ENCODE measurements around the gene CATSPERD.
A peak's percentile ranks its signal among the peaks of the same experiment; 100 is the strongest.

CATSPERD gene

GRCh38 chr19:5719961-5720790, at the start of gene CATSPERD, which contains the start of gene LONP1:
Gene CATSPERD, plus strand, starts transcription at chr19:5720637. Its CDS starts 101 bp downstream, at chr19:5720738.
Gene LONP1, minus strand, starts transcription at chr19:5720146. Its CDS starts 14 bp downstream, at chr19:5720132.
- DNase-seq (ENCODE audit: low read depth): peak; percentile 97

DNA sequence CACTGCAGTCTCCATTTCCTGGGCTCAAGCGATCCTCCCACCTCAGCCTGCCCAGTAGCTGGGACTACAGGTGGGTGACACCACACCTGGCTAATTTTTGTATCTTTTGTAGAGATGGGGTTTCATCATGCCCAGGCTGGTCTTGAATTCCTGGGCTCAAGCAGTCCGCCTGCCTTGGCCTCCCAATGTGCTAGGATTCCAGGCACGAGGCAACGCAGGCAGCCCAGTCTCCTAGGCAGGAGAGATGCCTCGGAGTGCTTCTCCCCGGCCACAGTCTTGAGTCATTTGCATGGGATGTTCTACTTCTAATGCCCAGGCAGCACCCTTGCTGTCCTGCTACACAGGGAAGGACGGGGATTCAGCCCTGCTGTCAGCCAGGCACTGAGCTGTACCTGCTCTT, 48.8 kb upstream of the CATSPERD start:
- DNase-seq (ENCODE audit: low read depth): no peak

- DNase-seq (ENCODE audit: low read depth): no peak
Observed at GRCh38 chr19:5672708-5673459, 47.6 kb upstream of the CATSPERD start.

DNA sequence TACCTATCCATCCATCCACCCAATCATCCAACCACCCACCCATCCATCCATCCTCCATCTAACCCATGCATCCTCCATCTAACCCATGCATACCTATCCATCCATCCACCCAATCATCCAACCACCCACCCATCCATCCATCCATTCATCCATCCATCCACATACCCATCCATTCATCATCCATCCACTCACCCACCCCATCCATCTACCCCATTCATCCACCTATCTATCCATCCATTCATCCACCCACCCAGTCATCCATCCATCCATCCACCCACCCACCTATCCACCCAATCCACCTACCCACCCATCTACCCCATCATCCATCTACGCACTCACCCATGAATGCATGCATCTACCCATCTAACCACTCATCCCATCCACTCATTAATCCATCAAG, 46.7 kb upstream of the CATSPERD start:
- no peak for DNase-seq (ENCODE audit: low read depth)

DNA sequence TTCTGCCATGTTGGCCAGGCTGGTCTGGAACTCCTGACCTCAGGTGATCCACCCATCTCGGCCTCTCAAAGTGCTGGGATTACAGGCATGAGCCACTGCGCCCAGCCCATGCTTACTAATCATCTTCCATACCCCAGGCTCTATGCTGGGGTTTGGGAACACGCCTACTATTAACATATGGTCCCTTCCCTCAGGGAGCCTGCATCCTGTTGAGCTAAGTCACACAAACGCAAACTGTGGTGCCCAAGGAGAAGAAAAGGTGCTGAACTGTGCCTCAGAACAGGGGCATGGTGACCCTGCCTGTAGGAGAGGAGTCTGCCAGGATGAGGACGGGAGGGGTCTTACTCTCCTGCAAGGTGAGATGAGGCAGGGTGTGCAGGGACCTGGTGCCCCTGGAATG, 45.7 kb upstream of the CATSPERD start:
- no peak for DNase-seq (ENCODE audit: low read depth)

GRCh38 chr19:5676105-5676771, 44.2 kb upstream of the CATSPERD start:
- no peak for DNase-seq (ENCODE audit: low read depth)

- no peak for DNase-seq (ENCODE audit: low read depth)
Observed at GRCh38 chr19:5676772-5677105, 43.7 kb upstream of the CATSPERD start.

GRCh38 chr19:5677136-5677535, 43.3 kb upstream of the CATSPERD start:
- DNase-seq (ENCODE audit: low read depth): no peak

- no peak for DNase-seq (ENCODE audit: low read depth)
Observed at GRCh38 chr19:5677580-5677979, 42.9 kb upstream of the CATSPERD start.

DNA sequence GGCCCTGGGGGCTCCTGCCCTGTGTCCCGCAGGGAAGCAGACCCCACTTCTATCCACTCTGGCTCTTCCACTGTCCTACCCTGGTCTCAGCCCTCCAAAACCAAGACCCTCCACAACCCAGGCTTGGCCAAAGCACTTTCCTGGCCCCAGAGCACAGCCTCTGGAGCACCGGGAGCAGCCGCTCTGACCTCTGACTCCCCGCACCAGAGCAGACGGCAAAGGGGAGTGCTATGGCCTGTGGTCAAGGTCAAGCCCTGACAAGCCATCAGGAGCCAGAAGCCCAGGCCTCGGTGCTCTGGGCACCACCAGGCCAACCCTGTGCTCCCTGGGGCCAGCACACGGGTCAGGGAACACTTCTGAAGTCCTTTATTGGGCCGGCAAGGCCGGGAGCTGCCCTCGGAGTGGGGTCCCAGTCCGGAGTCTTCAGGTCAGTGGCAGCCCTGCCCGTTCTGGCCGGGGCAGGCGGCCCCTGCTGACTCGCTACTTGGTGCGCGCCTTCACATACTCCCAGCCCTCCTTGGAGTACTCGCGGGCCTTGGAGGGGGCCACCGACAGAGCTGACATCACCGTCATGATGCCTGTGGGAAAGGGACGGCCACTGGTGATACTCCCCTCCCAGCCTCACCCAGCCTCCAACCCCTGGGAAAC, 42.2 kb upstream of the CATSPERD start:
- DNase-seq (ENCODE audit: low read depth): no peak

DNA sequence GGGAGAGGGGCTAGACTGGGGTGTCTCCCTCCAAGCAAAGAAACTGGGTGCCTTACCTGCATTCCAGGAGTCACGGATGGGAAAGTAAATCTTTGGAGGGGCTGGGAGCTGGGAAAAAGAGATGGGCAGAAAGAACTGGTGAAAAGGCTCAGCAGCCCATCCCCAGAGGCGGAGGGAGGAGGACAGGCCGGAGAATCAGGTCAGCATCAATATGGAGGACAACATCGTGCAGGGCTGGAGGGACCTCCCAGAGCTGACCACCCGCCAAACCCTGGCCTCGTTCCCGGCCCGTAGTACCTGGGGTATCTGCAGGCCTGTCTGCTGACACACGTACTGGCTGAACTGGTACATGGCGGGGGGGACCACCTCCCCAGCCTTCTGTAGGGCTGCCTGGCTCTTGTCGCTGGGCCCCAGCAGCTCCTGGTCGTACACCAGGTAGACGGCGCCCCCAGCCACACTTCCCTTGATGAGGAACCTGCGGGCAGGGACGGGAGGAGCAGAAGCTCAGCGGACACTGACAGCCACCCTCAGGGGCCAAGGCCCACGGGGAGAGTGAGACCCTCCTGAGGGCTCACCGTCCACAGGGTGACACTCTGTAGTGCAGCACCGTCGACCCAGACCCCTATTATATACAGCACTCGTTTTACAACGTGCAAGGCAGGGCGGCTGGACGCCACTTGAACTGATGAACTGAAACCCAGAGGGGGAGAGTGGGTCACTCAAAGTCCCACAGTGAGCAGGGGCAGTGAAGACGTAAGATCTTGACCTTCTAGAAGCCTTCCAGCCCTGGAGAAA, 41.0 kb upstream of the CATSPERD start:
- DNase-seq (ENCODE audit: low read depth): no peak

DNA sequence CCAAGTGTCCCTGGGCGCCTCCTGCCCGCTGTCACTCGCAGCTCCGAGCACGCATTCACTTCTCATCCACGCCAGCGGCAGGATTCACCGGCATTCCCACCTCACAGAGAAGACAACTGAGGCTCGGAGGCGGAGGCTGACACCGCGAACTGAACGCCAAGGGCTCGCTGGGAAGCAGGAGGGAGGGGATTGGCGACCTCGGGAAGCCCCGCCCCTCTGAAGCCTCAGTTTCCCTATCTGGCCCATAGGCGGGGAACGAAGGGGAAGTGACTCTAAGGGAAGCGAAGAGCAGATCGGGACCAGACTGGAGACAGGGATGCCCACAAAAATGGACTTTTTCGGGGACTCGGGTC, 40.4 kb upstream of the CATSPERD start:
- no peak for DNase-seq (ENCODE audit: low read depth)

GRCh38 chr19:5680437-5681368, 39.7 kb upstream of the CATSPERD start, which contains the start of the genes HSD11B1L and MICOS13:
Gene HSD11B1L, plus strand, starts transcription at chr19:5681027. Its CDS starts 3,806 bp downstream, at chr19:5684833.
Gene MICOS13, minus strand, starts transcription at chr19:5680516. Its CDS starts 30 bp downstream, at chr19:5680486.
- peak; percentile 96 for DNase-seq (ENCODE audit: low read depth)

DNA sequence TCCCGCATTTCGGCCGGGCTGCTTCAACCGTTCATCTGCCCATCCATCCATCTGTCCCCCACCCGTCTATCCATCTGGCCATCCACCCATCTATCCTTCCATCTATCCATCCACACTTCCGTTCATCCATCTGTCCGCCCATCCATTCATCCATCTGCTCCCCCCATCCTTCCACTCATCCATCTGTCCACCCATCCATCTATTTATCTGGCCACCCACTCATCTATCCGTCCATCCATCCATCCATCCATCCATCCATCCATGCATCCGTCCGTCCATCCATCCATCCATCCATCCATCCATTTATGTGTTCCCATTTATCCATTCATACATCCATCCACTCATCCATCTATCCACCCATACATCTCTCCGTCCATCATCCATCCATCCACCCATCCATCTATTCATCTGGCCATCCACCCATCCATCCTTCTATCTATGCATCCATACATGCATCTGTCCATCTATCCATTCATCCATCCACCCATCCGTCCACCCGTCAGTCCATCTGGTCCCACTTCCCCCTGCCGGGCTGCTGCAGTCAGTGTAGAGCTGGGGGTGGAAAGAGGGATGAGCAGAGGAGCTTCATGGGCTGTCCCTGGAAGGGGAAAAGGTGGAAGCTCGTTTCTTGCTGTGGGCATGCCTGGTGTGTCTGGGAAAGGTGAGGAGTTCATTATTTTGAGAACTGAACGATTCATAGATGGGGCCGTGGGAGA, 38.9 kb upstream of the CATSPERD start:
- DNase-seq (ENCODE audit: low read depth): no peak

DNA sequence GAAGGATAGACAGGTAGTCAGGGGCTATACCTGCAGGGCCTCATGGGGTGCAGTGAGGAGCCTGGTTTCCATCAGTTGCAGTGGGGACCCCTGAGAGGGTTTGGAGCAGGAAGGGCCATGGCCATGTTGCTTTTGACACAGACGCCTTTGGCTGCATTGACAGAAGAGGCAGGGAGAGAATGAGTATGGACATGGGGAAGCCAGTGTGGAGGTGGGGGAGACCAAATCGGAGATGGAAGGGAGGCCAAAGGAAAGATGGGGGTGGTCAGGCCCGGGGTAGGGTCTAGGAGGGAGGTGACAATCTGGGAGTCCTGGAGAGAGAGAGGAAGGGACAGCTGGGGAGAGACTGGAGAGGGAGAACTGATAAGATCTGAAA, 38.3 kb upstream of the CATSPERD start:
- no peak for DNase-seq (ENCODE audit: low read depth)

- DNase-seq (ENCODE audit: low read depth): no peak
Observed at GRCh38 chr19:5683177-5683886, 37.1 kb upstream of the CATSPERD start.

DNA sequence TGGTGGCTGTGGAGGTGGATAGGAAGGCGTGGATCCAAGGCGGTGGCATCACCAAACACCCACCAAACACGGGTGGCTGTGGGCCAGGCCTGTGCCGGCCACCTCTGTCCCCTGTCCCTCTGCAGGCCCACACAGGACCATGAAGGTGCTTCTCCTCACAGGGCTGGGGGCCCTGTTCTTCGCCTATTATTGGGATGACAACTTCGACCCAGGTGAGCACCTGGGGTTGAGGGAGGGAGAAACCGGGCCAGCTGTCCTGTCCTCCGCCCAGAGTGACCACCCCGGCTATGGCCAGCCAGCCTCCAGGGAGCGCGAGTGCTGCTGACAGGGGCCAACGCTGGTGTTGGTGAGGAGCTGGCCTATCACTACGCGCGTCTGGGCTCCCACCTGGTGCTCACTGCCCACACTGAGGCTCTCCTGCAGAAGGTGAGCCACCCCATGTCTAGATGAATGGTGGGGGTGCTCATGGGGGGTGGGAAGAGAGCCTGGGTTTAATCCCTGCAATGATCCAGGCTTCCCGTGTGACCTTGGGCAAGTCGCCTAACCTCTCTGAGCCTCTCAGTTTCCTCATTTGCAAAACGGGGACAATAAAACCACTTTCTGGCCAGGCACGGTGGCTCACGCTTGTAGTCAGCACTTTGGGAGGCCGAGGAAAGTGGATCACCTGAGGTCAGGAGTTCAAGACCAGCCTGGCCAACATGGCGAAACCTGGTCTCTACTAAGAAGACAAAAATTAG, 35.6 kb upstream of the CATSPERD start:
- DNase-seq (ENCODE audit: low read depth): no peak

DNA sequence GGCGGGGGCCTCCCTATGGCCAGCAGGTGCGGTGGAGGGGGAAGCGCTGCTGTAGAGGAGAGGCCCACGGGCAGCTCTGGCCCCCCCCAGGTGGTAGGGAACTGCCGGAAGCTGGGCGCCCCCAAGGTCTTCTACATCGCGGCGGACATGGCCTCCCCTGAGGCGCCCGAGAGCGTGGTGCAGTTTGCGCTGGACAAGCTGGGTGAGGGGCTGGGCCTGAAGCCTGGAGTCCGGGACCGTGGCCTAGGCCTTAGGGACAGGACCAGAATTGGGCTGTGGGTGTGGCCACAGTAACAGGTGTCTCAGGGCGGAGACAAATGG, 34.2 kb upstream of the CATSPERD start:
- DNase-seq (ENCODE audit: low read depth): no peak
